Measurements from ENCODE around the gene ETV5.

Gene ETV5

DNA sequence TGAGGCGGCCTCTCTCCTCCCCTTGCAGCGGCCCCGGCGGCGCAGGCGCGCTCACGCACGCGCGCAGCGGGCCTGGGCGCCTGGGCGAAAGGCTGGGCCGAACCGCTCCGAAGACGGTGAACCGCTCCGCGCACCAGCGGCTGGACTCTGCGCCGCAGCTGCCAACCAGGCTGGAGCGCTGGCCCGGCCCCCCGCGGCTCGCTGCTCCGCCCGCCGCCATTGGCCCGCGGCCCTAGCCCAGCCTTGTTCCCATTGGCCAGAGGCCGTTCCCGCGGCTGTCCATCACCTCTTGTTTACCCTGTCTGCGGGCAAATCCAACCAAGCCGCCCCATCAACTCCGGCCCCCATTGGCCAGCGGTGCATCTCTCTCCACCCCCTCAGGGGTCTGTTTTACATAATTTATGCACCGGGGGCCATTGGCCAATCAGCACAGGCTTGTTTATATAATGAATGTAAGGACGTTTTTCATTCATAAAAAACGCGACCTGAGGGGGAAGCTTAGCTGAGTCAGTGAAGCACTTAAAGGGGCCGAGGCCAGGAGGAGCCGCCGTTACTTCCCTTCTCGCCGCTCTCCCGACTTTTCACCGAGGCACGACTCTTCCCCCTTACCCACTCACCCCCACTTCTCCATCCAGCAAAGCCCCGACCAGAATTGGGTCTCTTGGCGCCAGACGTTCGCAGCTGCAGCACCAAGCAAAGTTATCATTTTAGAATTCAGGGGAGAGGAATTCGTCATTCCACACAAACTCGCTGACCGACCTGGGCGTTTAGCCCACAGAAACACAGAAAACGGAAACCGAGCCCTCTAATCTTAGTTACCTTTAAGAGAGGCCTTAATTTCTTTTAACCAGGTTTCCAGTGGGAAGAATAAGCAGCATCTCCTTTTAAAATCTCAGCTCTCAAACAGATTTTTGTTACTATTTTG lies at the start of gene ETV5:
ETV5 (minus strand) TSS at position 149 of the 925 bp plus-strand sequence. CDS start 3,221 bp downstream, outside the sequence.
- DNase-seq (ENCODE audit: low read depth): peak; percentile 92

DNA sequence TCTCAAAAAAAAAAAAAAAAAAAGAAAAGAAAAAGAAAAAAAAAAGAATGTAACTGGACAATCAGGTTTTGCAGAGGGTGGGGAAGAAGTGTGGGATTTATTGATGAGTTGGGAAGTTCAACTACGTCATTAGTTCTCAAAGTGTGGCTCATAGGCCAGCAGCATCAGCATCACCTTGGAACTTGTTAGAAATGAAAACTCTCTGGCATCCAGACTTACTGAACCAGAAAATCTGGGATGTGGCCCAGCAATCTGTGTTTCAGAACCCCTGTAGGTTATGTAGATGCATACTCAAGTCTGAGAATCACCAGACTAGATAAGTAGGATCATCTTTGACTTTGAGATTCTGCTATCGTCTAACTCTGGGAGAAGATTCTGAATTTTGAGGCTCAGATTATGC lies 45.8 kb upstream of the ETV5 start:
- DNase-seq (ENCODE audit: low read depth): no peak

DNA sequence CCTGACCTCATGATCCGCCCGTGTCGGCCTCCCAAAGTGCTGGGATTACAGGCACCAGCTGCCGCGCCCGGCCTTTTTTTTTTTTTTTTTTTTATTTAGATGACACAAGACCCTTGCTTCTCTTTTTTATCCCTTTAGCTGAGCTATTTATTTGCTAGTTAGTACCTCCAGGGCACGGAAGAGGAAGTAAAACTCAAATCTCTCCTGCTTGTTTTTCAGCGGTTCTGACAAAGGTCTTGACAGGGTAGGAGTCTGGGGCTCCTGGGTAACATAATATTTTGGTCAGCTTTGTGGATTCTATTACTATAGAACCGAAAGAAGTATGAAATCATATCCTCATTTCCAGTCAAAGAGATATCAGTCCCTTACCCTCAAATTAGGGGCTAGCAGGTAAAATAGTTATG lies 44.0 kb upstream of the ETV5 start:
- DNase-seq (ENCODE audit: low read depth): no peak

DNA sequence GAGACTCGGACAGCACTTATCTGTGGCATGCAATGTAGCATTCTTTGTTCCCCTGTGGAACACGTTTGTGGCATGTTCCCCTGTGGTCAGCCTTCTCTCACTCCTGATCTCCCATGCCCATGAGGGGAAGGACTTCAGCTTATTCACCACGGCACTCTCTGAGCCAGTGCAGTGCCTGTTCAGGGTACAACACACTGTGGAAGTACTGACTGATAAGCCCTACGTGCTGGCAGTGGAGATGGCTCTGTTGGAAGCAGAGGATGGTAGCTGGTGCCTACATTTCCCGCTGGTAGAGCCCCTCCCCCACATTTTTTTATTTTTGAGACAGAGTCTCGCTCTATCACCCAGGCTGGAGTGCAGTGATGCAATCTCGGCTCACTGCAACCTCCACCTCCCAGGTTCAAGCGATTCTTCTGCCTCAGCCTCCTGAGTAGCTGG lies 43.5 kb upstream of the ETV5 start:
- no peak for DNase-seq (ENCODE audit: low read depth)

DNA sequence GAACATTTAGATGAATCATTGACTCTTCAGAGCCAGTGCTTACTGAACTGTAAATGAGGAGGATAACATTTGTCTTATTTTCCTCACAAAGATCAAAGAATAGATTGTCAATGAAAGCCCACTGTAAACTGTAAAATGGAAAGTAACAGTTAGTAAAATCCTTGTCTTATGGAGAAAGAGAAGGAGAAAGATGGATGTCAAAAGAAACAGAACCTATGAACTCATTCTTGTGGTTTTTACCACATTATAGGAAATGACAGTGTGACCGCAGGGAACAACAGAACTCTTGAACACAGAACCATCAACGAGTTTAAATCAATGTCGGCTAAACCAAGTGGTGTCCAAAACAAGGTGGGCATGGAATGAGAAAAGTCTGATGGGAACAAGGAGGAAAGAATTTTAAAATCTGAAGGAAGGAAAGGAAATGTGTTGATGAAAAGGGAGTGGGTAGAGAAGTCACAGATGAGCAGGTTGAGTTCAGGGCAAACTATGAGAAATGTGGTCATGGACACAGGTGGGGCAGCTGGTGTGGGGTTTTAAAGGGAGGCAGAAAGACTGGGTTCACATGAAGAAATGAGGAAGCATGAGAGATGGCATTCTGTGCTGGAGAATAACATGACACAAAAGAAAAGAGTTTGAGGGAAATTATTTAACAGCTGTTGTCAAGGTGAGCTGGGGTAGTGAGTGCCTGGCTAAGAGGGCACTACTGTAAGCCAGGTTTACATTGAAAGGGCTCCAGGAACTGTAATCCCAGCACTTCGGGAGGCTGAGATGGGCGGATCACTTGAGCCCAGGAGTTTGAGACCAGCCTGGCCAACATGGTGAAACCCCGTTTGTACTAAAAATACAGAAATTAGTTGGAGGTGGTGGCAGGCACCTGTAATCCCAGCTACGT lies 42.4 kb upstream of the ETV5 start:
- no peak for DNase-seq (ENCODE audit: low read depth)

DNA sequence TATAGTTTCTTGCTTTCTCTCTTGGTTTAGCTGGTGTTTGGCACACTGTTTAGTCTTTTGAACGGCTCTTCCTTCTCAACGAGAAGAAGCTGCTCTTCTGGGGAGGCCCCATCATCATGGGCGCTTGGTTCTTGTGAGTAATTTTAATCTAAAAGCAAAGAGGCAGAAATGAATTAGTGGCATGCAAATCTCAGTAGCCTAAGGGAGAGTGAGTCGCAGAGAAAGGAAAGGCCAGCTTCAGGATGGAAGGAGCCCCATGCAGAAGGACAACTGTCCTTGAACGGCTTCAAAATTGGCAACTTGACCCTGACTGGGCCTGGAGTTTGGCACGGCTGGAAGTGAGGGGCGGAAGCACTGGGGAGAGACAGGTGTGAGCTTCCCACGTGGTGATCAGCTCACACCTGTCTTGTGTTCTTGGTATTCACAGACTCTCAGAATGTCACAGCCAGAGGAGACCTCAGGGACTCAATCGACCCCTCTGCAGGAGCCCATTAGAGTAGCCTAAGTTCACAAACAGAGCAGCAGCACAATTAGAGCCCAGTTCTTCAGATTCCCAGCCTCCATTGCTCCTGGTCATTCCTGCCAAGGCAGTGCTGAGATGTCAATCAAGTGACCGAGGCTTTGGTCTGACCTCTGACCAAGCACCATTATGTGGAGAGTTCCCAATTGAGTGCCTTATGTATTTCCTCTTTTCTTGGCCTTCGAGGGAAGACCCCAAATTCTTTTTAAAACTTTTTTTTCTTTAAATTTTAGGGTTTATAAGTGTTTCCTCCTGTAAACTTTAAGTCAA lies 41.3 kb upstream of the ETV5 start:
- DNase-seq (ENCODE audit: low read depth): no peak

DNA sequence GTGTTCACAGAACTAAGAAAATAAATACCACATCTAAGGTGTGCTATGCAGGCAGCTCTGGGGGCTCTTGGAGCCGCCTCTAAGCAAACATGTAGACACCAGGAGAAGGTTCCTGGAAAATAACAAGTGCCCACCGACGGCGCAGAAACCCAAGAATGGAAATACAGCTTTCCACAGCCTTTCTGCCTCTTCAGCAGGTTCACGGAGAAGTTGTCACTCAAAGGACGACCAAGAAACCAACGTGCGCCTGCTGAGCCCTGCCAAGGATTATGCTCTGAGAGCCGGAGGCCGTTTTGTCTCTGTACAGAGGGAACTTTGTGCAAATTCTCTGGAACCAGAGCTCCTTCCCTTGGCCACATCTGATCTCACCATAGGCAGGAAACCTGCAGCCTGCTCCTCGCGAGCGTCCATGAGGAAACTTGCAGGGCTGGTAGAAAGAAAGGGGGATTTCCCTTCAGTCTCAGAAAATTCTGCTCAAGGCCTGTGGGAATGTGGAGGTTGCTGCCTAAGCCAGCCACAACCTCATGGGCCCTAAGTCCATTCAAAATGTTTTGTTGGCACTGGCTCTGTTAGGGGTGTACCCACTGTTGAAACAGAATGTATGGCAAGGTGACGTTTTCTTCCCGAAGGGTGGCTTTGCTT lies 40.6 kb upstream of the ETV5 start:
- no peak for DNase-seq (ENCODE audit: low read depth)

DNA sequence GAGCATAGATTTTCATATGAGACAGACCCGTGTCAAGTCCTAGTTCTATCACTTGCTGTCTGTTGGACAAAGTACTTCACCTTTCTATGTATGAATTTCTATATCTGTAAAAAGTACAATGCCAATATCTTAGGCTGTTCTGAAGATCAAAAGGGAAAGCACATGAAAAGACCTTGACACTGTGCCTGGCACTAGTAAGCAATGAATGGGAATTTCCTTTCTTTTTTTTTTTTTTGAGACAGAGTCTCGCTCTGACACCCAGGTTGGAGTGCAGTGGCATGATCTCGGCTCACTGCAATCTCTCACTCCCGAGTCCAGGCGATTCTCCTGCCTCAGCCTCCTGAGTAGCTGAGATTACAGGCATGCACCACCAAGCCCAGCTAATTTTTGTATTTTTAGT lies 35.4 kb upstream of the ETV5 start:
- DNase-seq (ENCODE audit: low read depth): no peak

DNA sequence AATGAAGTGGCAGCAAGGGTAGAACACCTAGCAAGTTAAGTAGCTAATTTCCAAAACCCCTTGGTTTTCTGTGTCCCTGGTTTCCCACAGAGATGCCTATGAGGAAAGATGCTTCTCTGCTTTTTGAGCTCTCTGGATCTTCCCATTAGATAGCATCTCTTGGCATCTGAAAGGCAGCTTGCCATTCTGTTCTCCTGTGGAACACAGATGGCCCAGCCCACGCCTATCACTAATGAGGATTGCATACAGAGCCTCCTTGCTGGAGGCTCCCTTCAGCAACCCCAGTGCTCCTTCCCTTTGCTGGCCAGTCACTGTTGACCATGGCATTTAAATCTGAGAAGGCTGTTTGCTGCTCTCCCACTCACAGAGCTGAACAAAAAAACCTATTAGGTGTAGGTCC lies 34.4 kb upstream of the ETV5 start:
- DNase-seq (ENCODE audit: low read depth): no peak

DNA sequence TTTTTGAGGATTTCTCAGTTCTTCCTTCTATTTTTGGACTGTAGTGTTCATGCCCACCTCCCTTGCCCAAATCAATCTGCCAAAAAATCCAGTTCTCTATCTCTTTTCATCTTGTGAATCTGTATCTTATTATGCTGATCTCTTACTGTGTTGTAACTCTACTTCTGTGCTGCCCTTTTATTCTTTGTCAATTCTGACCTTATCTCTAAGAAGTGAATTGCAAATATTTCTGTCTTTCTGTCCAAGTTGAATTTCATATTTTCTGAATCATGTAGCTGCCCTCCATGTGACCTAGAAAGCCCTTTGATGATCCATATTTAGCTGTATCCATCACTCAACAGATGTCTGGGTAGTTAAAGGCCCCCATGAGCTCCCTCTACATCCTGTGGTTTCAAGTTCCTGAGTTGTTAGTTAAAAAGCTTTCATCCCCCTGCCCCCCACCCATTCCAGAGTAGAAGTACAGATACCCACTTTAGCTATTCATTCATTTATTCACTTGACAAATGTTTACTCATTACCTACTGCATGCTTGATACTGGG lies 33.6 kb upstream of the ETV5 start:
- no peak for DNase-seq (ENCODE audit: low read depth)

DNA sequence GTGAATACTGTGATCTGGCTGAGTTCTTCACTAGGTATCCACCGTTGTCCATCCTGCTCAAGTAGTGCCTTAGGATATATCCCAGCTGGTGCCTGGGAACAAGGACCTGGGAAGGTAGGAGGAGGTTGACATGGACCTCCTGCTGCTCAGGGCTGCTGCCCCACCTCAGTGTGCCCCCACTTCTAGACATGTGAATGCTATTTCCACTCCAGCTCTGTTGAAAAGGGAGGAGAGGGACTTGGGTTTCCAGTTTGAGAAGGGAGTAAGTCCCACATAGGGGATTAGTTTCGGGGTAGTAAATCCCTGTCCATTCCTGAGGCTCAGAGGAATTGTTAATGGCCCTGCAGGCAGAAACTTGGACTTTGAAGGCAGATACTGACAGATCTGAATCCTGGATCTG lies 32.9 kb upstream of the ETV5 start:
- no peak for DNase-seq (ENCODE audit: low read depth)

DNA sequence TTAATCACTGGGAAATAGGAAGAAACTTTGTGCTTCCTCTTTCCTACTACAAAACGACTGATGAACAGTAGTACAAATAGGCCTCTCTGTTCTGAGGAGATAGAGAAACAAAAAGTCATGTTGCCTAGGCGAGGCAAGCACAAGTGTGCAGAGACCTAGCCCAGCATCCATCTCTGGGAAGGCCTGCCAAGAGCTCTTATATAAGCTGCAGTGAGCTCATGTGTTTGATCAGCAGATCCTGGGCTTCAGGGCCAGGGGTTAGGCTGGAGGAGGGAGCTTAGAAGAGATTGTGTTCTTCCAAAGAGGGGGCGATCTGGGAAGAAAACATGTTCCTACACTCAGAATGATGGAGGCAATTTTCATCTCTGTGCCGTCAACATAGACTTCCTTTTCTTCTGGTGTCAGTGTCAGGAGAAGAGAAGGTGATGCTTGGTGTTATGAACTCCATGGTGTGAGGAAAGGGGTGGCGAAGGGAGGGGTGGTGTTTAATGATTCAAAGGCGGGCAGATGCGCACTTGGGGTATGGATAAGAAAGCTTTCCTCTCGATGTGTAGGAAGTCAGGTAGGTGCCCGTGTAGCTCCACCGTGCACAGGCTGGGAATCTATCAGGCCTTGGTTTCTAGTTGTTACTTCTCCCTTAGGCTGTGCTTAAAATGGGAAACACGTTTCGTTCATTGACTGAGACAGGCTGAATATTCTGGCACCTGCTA lies 29.5 kb upstream of the ETV5 start:
- no peak for DNase-seq (ENCODE audit: low read depth)

DNA sequence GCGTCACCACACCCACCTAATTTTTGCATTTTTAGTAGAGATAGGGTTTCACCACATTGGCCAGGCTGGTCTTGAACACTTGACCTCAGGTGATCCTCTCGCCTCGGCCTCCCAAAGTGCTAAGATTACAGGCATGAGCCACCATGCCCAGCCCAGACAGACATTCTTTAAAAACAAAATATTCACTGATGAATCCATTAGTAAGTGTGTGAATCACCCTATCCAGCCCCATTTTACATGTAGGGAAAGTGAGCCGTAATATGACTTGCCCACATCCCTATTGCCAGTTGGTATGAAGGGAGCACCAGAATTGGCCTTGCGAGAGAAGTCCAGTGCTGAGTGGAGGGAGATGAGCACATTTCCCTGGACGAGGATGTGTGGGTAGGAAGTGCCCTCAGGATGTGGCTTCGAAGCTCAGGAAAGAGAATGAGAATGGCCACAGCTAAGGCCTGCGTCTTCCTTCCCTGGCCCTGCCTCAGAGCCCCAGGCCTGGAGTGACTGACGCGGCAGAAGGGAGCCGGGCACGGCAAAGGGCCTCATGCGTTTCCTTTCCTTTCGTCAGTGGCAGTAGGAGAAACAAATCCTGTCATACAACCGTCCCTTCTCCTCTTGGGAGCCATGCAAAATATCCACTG lies 28.3 kb upstream of the ETV5 start:
- no peak for DNase-seq (ENCODE audit: low read depth)

DNA sequence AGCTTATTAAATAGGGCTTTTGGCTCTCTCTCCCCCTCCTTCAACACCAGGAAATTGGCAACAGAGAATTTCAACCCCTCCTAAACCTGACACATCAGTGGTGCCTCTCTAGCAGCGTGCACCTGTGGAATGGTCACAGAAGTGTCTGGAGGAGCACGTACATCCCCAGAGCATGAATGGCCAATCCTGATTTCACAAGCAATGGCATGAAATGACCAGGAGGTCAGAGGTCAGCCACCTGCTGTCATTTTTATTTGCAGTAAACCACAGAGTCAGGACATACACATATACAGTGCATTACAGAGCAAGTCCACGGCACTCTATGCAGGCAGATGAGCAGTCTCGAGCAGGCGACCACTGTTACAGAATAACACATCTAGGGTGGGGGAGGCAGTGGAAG lies 25.1 kb upstream of the ETV5 start:
- DNase-seq (ENCODE audit: low read depth): no peak

DNA sequence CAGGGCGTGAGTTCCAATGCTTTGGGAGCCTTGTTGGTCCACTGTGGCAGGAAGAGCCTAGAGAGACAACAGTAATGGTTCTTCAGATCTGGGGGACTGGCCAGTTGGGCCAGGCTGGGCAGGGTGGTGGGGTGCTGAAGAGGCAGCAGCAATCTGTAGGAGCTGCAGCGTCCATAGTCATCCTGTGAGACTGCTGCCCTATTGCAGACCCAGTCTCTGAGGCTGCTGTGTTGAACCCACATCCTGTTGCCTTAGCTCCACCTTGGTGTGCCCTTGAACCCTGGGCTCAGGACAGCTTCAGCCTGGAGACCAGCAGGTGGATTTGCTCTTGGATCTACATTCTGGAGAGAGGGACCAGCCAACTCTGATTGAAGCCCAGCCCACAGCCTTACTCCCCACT lies 23.6 kb upstream of the ETV5 start:
- DNase-seq (ENCODE audit: low read depth): no peak

DNA sequence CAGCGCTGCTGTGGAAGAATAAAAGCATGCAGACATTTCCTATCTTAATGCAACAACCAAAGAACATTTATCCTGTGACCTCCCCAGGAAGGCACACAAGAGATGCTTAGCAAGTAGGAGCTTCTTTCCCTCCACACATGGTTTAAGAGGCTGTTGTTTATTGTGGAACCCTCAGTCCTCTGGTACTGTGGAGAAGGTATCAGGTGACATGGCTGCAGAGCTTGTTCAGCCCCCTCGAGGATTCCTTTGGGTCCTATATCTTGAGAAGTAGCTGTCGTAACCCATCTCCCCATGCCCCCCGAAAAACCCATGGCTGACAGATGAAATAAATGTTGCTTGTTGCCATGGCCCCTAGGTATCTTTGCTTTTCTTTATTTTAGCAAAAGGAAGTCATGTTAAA lies 20.3 kb upstream of the ETV5 start:
- DNase-seq (ENCODE audit: low read depth): no peak

DNA sequence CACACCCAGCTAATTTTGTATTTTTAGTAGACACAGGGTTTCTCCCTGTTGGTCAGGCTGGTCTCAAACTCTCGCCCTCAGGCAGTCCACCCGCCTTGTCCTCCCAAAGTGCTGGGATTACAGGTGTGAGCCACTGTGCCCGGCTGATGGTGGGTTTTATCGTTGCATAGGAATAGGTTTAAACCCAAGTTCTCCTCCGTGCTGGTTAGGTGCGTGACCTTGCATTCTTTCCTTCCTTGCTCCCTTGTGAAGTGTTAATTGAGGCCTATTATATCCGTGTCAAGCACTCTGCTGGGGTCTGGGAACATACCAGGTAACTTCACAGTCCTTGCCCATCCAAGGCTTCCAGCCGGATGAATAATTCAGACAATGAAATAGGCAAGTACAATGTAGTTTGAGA lies 19.3 kb upstream of the ETV5 start:
- no peak for DNase-seq (ENCODE audit: low read depth)

DNA sequence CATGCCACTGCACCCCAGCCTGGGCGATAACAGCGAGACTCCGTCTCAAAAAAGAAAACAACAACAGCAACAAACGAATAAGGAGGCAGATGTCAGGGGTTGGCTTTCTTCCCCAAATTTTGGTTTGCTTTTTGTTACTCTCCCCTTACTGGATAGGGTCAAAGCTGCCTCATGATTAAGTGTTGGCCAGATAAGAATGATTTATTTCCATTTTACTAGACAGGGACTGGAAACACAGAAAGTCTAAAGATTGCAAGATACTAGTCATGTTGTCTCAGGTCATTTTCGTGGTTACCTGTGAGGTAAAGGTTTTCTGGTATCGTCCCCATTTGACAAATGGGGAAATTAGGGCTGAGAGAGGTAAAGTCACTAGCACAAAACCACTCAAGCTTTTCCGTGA lies 18.6 kb upstream of the ETV5 start:
- DNase-seq (ENCODE audit: low read depth): no peak

DNA sequence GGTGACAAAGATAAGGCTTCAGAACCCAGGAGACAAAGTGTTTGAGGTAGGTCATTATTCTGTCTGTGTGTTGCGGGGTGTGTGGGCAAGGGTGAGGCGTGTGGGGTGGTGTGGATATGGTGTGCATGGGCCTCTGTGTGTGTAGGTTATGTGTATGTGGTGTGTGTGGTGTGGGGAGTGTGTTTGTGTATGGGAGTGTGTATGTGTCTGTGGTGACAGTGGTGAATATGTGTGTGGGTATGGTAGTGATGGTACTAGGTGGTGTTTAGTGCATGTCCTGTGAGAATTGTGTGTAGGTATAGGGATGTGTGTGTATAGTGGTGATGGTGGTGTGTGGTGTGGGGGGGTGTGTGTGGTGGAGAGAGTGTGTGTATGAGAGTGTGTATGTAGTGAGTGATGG lies 16.2 kb upstream of the ETV5 start:
- DNase-seq (ENCODE audit: low read depth): no peak

DNA sequence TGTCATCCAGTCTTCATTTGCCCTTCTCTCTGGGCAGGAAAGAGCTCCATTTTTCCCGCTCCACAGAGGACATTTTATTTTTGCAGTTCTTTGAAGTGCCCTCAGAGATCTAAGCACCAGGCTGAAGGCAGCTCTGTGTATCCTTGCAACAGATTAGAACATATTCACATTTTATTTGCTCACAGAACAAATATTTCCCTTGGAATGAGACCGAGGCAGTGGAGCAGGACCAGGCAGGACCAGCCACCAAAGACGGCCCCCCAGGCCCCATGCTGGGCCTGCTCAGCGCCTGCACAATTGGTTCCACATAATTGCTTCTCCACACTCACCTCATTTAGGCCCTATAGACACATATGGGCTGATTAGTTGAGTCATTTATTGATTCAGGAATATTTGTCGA lies 15.7 kb upstream of the ETV5 start:
- DNase-seq (ENCODE audit: low read depth): no peak
